NCI-H1694 (cell line): ENCODE data around the gene L3MBTL3.

Source experiments
- DNase-seq: peaks from one replicate; lab custom pipeline; 2025; lab: John Stamatoyannopoulos, UW

L3MBTL3 gene

DNA sequence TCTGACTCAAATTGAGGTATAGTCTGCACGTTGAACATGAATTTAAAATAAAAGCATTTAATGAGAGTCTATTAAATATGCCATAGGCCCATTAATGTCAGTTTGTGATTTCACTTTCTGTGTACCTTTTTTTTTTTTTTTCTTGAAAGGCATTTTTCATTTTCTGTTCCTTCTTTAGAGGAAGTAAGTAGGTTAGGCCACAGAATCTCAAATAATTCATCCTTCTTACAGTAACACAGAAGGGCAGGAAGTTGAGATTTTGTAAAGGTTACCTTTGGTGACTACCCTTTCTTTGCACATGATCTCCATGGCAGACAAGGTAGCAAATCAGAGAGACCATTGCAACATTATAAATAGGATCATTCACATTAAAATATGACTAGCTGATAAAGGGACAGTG, 9.6 kb downstream of the L3MBTL3 start:
- DNase-seq, result no peak

DNA sequence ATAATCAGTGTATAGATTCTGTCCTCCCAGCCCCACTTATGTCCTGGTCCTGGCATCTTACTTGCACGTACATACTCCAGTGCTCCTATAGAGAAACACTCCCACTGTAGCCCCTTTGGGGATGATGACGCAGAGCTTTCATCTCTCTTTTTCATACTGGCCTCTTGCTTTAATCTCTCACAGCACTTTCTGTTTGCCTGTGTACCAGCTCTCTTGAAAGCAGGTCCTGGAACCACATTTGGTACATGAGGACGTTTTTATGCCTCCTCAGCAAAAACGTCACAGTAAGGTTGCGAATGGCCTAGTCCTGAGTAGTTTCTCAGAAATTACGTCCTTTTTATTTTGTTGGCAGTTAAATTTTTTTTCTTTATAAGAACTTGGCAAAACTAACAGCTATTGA, 10.8 kb downstream of the L3MBTL3 start:
- no peak for DNase-seq

DNA sequence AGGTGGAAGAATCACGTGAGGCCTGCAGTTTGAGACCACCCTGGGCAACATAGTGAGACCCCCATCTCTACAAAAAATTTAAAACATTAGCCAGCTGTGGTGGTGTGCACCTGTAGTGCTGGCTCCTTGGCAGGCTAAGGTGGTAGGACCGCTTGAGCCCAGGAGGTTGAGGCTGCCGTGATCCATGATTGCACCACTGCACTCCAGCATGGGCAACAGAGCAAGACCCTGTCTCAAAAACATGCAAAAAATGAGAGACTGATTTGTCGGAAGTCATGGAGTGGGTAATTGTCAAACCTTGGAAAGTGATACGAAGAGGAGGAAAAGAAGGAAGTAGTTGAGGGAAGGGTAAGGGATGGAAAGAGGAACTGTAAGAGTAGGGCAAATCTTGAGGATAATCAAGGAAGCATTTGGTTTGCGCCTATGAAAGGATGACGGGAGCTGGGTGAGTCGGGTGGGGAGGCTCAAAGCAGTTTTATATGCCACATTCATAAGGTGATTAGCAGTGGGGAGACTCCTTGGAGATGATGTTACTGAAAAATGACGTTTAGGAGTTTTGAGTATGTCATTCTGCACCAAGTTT, 14.5 kb downstream of the L3MBTL3 start:
- DNase-seq, result no peak

DNA sequence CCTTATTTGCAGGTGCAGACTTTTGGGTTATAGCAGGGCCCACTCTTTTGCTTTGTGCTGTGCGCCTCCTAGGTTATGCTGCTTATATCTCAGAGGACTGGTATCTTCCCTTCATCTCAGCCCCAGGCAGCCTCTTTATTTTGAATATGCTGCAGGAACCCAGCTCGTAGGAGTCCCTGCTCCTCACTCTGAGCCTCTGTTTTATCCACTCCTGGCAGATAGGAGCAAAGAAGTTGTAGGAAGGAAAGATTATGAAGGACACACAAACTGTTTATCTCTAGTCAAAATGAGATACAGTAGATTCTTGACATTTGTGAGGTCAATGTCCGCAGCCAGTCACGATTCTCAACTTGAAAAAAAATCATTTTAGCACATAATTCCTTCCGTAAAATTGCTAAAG, 15.6 kb downstream of the L3MBTL3 start:
- DNase-seq, result no peak

DNA sequence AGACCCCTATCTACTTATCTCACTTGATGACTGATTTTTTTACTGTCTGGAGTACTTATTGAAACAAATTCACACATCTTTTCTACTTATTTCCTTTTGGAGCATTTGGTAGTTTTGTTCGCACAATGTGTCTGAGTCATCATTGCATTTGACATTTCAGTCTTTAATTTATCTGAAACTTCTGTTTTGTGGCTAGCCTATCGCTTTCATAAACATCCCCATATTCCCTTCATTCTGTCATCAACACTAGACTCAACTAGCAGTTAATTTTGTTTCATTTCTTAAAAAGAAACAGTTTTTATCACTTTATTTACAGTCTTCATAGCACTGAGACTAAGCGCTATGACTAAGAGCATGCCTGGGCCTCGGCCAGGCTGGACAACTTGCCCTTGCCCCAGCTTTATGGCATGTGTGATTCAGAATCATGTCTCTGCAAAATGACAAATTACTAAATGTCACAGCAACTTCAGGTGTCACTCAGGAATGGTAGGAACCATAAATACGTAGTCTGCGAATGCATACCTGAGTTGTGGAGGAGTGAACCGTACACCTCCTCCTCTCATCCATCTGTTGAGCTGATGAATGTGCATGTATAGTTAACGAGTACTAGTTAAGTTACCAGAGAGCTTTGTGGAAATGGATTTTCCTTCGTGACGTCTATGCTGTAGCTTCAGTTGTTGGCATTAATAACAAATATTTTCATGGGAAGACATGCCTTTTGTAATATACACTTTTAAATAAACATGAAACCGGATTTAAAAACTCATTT, 16.2 kb downstream of the L3MBTL3 start:
- no peak for DNase-seq

DNA sequence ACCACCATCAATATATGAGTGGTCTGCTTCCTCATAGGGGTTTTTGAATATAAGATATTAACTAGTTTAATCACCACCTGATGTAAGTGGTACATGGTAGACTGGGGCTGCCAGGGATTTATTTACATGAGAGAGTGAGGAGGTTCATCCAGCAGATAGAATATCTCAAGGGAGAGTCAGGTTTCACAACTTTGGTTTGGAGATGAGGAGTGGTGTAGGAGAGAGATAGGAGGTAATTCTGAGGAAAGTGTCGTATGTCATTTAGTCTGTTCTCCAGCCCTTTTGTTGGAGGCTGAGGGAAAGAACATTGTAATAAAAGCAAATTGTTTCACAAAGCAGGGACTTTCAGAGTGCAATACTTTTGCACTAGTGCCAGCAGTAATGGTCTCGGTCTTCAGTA, 16.8 kb downstream of the L3MBTL3 start:
- no peak for DNase-seq

DNA sequence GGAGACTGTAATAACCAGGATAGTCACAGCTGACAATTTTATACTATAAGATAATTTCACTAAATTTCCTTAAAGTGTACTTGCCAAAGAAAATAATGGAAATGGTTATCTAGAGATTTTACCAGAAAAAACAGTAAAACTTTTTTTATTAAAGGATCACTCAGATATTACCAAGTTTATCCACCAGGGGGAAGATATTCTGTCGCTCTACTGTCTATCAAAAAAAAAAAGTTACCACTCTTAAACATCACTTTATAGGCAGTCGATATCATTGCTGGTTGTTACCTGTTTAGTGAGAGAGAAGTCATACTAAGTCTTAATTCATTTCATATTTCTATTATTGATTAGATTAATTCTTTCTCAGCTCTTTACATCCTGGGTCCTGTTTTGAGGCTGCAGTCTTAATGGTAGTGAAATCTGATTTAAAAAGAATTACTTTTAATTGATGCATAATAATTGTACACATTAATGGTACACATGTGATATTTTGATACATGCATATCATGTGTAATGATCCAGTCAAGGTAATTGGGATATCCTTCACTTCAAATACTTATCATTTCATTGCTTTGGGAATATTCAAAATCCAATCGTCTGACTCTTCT, 18.9 kb downstream of the L3MBTL3 start:
- DNase-seq, result no peak

DNA sequence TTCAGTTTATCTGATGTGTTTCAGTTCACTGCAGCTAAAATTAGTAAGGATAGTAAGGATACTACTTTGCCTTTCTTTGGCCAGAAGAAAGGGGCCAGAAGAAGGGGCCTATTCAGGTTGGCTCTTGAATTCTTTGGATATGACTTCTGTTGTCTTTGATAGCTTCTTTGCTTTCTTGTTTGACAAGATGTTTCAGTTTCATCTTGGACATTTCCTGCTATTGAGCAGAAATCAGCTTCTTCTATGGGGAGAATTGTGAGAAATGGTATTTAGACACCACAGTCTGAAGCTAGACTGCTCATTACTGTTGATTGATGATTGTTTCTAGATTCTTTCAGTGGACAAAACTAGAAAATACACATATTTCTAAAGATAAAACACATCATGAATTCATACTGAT, 23.2 kb downstream of the L3MBTL3 start:
- no peak for DNase-seq

DNA sequence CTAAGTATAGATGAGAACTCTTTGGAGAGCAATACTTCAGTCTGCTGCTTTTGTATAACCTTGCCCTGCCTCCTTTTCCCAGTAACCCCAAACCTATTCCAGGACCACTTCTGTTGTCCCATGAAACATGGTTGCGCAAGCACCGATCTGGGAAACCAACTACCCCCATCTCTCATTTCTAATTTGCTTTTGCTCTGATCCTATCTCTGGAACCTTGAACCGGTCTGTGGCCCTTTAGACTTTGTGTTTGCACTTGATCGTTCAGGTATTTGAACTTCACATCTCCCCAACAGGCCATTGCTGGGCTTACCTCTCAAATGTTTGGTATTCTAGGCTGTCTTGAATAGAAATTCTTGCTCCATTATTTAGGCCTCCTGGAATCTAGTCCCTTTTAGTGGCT, 25.0 kb downstream of the L3MBTL3 start:
- DNase-seq, result no peak

DNA sequence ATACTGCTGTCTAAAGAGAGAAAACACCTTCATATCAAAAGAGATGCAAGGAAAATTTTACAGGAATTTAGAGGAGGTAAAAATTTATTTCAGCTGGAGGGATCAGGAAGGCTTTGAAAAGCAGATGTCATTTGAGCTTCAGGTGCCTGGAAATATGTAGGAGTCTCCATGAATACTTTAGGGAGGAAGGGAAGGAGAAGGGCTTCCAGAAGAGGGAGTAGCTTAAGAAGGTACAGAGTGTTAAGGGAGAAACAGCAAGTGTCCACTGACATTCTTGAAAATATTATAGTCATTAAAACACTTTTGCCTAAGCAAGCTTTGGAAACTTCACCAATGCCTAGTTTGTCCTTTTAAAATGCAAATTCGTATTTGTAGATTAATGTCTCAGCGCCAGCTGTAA, 27.2 kb downstream of the L3MBTL3 start:
- no peak for DNase-seq

DNA sequence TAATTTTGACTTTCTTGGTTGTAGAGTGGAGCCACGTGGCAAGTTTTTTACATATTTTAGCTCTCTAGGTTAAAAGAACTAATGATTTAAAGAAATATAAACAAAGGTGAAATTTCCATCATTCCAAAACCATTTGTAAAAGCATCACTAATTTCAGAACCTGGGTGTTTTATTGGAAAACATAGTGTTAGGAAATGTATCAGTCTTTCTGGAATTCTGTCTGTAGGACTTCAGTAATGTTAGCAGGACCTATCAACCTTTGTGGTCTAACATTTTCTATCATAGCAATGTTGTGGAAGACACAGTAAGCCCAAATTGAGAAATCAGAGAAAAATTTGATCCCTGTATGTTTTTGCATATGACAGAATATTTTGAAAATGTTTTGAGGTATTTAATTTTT, 28.3 kb downstream of the L3MBTL3 start:
- no peak for DNase-seq

DNA sequence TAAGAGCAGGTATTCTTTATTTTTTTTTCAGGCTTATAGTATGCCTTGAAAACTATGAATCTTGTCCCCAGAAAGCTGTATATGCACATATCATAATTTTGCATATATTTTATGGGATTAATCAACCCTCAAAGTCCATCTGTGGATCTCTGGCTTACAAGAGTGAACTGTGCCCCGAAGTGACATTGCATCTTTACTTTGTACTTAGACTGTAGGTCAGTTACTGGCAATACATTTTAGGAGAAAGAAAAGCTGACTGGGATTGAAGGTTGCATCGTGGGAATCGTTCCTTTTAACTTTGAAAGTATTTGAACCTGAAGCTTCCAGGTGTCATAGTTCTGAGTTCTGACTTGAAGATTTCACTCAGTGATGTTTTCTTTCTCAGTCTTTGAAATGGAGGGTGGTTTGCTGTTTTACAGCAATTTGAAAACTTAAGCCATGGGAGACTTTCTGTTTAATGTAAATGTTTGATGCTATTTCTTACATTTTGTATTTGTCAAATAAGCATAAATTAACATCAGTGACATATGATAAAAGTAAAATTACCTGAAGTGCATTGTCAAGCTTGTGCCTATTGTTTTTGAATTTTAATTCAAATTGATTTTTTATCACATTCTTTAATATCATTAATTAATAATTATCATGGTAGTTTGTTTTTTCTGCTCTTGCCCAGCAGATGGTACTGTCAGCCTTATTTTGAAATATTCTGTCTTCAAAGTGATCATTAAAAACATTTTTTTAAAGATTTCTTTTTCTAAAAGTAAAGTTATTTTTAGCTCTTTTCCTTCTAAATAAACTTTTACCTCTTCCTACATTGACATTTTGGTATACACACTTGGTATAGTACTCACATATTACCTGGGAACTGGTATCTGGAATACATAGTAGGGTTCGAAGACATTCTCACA, 29.0 kb downstream of the L3MBTL3 start:
- no peak for DNase-seq

DNA sequence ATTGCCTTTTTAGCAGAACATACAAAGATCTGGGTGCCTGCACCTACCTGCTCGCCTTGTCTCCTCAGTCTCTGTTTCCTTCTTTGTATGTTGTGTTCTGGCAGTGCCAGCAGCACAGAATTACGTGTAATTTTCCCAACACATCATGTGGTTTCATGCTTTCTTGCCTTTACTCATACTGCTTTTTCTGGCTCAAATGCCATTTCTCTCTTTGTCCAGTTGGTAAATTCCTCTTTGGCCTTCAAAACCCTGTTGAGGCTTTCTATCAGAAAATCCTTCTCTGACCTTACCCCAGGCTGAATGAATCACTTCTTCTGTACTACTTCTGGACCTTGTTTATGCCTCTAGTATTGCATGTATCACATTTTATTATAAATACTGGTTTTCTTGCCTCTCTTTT, 31.8 kb downstream of the L3MBTL3 start:
- DNase-seq, result no peak

DNA sequence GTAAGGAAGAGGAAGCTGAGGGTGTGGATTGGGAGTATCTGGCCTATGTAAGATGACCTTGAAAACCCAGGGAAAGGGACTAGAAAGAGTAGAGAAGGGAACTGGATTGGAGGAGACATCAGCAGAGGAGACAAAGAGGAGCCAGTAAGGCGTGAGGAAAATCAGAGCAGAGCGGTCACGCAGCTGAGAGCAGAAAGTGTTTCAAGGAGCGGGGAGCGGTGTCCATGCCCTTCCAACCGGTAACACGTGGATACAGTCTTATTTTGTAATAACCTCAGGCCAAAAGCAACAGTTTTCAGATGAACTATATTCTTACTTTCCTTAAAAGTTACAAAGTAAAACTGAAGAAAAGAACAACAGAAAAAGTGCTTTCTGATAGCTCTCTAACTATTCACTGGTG, 36.3 kb downstream of the L3MBTL3 start:
- no peak for DNase-seq

DNA sequence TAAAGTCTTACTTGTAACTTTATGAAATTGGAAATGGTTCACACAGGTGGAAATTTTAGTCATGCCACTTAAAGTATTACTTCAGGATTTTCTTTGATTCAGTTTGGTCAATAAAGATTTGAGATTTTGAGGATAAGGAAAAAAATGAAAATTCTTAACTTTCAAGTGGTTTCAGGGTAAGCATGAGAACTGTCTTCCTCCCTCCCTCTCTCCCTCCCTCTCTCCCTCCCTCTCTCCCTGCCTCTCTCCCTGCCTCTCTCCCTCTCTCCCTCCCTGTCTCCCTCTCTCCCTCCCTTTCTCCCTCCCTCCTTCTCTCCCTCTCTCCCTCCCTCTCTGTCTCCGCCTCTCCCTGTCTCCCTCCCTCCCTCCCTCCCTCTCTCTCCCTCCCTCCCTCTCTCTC, 36.9 kb downstream of the L3MBTL3 start:
- DNase-seq, result no peak

DNA sequence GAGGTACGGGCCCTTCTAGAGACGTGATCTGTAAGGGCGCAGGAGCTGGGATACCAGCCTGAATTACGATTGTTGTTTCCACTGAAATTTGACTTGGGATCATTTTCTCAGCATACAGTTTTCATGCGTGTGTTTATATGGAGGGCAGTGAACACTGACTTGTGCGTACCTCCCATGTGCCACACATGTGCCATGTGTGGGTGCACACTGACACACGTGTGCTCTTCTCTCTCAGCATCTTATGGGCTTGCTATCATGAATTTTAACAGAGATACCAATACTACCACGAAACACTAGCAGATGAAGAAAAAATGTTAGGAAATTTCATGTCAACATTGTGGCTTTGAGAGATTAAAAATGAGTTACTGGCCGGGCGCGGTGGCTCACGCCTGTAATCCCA, 39.1 kb downstream of the L3MBTL3 start:
- DNase-seq, result no peak

DNA sequence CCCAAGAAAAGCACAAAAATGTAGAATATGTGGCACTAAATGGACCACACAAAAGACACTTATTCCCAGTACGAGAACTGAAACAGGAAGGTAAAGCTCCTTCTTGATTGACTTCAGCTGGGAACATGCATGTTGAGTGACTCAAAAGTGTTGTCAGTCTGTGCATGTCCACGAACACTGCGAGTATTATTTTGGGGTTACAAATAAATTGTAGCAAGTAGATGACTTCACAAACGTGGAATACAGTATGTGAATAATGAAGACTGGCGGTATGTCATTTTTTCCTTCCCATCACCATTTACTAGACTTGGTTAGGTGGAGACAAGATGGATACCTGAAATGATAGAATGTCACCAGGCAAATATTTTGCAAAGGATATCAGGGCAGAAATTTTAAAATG, 45.4 kb downstream of the L3MBTL3 start:
- DNase-seq, result no peak

DNA sequence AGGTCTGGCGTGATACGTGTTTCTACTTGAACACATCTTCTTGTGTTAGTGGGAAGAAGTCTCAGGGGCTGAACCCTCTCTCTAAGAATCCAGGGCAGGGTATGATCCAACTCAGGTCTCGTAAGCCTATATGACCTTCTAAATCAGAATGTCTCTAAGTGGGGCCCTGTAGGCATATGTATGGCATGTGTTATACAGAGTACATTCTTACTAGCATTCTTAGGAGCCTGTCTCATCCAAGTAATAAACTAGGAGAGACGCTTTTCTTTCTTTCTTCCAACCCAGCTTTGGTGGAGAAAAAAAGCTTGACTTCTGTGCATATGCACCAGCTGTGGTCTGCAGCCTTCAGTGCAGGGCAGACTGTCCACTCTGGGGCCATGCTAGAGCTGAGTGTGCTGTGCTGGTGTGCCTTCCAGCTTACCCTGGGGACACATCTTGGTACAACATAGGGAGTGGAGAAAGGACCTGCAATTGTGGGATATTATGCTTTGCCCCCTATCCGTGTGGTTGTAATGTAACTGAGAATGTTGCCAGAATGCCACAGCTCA, 47.3 kb downstream of the L3MBTL3 start:
- DNase-seq, result no peak

DNA sequence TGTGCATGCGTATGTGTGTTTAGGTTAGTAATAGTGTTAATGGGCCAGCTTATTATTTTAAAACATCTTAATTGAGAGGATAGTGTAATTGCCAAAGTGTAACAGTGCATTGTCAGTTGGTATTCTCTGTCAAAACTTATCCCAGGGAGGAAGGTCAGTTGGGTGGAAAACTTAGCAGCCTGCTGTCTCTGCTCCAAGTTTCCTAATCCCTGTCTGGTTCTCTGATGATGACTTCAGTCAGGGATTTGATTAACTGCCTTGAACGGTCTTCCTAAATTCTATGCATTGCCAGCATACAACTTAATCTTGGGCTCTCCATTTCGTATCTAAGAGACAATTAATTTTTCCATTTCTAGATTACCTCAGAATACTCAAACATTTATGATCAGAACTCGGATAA, 51.1 kb downstream of the L3MBTL3 start:
- DNase-seq, result no peak

DNA sequence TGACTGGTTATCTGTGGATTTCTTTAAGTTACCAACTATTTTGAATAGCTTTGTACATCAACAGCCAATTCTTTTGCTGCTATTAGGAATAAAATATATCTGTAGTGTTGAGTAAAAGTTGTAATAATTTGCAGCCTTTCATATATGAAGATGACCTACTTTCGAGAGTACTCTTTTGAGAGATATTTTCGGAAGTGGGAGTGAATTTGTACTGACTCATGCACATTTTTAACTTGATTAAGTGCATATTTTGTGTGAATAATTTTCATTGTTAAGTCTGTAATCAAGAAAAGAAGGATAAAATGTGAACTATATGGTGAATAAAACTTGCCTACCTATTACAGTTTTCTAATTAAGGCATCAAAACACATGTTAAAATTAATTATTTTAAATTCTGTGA, 51.9 kb downstream of the L3MBTL3 start:
- DNase-seq, result no peak

DNA sequence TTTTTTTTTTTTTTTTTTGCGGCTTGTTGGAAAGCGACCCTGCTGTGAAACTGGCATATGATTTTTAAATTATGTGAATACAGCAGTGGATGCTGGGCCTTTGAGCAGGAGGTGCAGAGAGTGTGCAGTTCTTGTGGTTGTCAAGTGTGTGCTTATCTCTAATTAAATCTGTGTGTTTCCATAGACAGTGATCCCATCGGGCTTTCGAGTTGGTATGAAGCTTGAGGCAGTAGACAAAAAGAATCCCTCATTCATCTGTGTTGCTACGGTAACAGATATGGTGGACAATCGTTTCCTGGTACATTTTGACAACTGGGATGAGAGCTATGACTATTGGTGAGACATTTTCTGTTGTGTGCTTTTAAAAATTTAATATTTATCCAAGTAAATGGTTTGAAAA, 52.4 kb downstream of the L3MBTL3 start:
- DNase-seq, result no peak

DNA sequence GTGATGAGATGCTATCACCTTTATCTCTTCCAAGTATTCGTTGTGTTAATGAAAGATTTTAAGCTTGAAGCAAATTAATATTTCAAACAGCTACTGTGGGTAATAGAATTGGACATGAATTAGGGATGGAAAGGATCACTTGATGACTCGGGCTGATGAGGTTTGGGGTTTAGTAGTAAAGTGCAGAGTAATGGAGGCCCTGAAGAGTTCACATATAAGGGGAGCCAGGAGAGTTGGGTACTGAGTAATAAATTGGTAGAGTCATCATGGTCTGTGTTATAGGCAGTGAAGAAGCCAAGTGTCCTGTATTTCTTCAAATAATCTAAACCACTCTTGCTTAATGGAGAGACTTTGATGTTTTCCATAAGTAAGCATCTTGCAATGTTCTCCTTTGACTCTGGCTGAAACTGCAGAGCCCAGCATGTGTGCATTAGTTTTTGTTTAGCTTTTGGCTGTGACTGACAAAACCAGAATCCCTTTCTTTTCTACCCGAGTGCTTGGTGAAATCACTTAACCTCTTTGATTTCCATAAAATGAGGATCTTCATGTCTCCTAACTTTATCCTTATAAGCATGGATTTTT, 57.6 kb downstream of the L3MBTL3 start:
- DNase-seq, result no peak
